Ramos (cell line): ENCODE results near the gene CHCHD3.

Experiments
- in situ Hi-C: fragments of 300-500 bp; cut with MboI; formaldehyde crosslinking; loops from one replicate; pipeline ENCODE4 v1.14.3; 2022; ENCODE audit warnings: low sequenced_read_pairs; ENCODE audit not compliant: unreplicated experiment

Gene CHCHD3

GRCh38 chr7:132877573-132877972, 204.3 kb downstream of the CHCHD3 start:
- in situ Hi-C loops, result no loop called here

- in situ Hi-C loops, result no loop called here
Observed at GRCh38 chr7:132876576-132876975, 205.3 kb downstream of the CHCHD3 start.

DNA sequence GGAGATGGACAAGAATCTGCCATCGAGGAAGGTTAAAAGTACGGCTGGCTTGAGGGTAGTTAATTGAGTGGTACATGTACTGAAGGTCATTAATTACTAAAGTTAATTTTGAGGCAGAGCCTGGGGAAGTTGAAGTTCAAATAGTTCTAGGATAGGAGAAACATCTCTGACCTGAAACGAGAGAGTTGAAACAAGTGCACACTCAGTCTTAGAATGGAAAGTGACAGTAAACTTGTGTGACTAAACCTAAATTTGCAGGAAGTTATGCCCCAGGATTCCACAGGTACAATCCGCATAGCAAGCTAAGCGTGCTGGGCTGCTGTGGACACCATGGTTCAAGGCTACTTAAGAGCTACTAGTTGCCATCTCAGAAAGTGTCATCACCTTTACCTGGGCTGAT, 209.9 kb downstream of the CHCHD3 start:
- in situ Hi-C loops, result no loop called here

GRCh38 chr7:132871419-132871818, 210.5 kb downstream of the CHCHD3 start:
- in situ Hi-C loops, result no loop called here

- in situ Hi-C loops, result no loop called here
Observed at GRCh38 chr7:132869166-132869861, 212.6 kb downstream of the CHCHD3 start.

DNA sequence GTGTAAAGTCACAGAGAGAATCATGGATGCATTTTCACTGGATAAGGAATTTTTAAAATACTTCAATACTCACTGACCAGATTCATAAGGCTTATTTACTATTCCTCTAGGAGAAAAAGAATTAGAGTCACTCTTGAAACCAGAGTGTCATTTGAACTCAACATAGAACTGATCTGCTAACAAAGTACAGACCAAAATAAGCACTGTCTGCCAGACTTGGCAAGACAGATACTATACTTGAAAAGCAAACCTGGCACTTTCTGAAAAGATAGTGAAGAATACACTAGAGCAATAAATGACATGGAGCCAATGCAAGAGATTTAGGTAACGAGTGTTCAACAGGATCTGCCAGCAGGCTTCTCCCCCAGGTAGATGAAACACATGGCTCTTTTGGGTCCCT, 215.3 kb downstream of the CHCHD3 start:
- in situ Hi-C loops, result no loop called here

GRCh38 chr7:132866144-132866531, 215.8 kb downstream of the CHCHD3 start:
- in situ Hi-C loops, result no loop called here

DNA sequence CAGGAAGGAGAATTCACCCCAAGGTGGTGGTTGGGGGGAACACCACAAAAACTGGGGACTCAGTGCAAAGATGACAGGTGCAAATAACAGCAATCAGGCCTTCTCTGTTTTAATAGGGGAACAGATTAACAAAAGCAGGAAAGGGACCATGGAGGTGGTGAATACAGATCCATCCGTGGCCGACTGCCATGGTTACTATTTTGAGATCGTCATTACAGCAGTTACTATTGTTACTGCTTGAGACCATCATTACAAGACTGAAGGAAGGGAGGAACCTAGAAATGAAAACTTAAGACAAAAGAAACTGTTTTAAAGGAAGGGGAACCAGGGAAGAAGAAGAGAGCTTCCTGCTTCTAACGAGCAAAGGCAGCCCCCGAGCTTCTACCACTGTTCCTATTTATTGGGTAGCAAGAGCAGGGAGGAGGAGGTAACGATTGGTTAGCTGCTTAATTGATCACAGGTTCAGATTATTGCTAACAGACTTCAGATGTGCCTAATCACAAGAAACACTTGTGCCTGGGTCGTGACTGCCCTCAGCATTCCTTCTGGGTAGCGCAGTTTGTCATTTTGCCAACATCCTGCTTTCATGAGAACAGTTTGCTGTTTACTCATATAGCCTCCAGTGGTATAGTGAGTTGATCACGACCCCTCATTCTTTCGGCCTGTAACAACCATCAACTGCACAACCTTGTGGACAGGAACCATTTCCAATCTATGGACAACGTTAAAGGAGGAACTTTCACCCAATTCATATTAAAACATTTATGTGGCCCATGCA, 216.3 kb downstream of the CHCHD3 start:
- in situ Hi-C loops, result no loop called here

GRCh38 chr7:132861940-132862554, 219.8 kb downstream of the CHCHD3 start:
- in situ Hi-C loops, result no loop called here

DNA sequence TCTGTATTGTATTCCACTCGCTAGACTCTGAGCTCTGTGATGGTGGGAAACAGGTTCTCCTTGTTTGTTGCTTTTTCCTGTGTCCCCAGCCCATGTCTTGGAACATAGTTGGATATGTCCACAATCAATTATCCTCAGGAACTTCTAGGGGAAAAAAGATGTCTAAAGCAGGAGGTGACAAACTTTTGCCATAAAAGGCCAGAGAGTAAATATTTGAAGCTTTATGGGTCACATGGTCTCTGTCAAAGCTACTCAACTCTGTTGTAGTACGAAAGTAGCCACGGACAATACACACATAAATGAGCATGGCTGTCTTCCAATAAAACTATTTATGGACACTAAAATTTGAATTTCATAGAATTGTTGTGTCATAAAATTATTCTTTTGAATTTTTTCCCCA, 220.5 kb downstream of the CHCHD3 start:
- in situ Hi-C loops, result no loop called here

- in situ Hi-C loops, result no loop called here
Observed at GRCh38 chr7:132859199-132859598, 222.7 kb downstream of the CHCHD3 start.

DNA sequence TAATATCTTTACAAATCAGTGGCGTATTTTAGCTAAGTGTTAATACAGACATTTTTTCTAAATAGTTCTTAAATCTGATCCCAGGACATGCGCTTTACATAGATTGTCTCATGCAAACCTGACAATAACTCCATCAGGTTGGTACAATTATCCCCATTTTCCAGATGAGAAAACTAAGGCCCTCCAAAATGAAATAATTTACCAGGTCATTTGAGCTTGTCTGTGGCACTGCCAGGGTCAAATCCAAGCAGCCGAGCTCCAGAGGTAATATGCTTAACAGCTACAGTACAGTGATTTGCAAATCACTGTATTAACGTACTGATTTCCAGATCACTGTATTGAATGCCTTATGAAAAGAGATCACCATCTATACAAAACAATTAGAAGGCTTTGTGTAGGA, 223.1 kb downstream of the CHCHD3 start:
- in situ Hi-C loops, result no loop called here

GRCh38 chr7:132858251-132858650, 223.6 kb downstream of the CHCHD3 start:
- in situ Hi-C loops, result no loop called here

DNA sequence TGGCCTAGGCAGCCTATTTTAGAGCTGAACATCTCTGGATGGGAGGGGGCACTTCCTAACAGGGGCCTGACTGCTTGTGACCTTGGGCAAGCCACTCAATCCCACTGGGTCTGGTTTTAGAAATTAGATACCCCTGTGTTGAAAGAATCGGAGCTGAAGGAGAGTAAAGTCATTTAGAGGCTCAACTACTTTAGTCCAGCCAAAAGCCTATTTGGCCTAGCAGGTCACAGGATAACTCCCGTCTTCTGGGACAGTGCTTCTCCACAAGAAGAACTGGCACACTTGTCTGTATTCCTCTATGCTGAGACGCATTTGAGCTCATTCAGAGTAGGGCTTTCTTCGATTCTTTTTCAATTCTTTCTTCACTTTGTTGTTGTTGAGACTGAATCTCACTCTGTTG, 224.2 kb downstream of the CHCHD3 start:
- in situ Hi-C loops, result no loop called here

GRCh38 chr7:132857031-132857430, 224.9 kb downstream of the CHCHD3 start:
- in situ Hi-C loops, result no loop called here

DNA sequence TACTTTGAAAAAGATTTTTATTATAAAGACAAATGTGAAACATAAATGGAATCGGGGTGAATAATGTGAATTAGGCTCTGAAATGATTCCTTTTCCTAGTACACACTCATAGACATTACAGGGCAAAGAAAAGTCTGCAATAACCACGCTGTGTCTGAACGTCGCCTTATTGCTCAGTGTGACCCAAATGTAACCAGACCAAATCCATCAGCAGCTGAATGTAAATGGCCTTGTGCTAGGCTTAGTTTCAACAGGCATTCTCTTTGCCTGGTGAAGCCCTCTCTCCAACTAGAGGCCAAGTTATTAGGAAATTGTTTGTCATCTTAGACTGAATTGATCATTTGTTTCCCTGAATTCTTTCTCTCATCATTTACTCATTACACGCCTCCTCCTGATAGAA, 225.5 kb downstream of the CHCHD3 start:
- in situ Hi-C loops, result no loop called here

GRCh38 chr7:132855901-132856300, 226.0 kb downstream of the CHCHD3 start:
- in situ Hi-C loops, result no loop called here

- in situ Hi-C loops, result no loop called here
Observed at GRCh38 chr7:132854238-132854637, 227.7 kb downstream of the CHCHD3 start.

- in situ Hi-C loops, result no loop called here
Observed at GRCh38 chr7:132847376-132847775, 234.5 kb downstream of the CHCHD3 start.

DNA sequence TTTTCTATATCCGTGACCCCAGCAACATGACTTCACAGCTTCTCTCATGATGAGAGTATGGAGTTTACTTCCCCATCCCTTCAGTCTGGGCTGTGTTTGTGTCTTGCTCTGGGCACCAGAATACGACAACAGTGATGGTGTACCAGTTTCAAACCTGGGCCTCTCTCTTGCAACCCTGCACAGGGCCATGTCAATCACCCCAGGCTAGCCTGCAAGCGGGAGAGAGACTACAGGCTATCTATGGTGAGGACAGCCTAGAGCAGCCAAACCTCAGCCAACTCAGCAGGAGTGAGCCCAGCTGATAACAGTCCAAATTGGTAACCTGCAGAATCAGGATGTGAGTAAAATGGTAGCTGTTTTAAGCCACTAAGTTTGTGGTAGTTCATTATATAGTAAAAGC, 235.8 kb downstream of the CHCHD3 start:
- in situ Hi-C loops, result no loop called here

GRCh38 chr7:132842478-132842877, 239.4 kb downstream of the CHCHD3 start:
- in situ Hi-C loops, result no loop called here
